ENCODE data around the gene RTN4RL2. TPM values are rescaled to one million over a fixed set of nuclear protein-coding genes. Genes with fewer than 3 reads are reported as not detected.

RTN4RL2 gene
- total RNA-seq, 1 experiment from 2014 or later: 0.90 TPM

DNA sequence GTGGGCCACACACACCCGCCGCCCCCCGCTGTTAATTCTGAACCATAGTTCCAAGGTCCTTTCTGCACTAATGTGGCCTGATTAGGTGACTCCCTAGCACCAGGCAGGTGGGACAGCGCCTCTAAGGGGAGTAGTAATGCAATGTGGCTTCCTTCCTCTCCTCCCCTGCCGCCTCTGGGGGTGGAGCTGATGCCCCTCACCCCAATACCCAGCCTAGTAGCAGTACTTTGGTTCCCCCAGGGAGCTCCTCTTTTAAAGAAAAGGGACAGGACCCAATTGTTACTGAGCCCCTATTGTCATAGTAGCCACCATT lies 14.4 kb downstream of the RTN4RL2 start:
- Histone ChIP-seq H3K27ac (ENCODE audit: low read length) (no peak overlapping the region), H3K4me3 (ENCODE audit: low read depth in 2 of 2, low read length in 2 of 2) (no peak overlapping the region), H3K27me3 (ENCODE audit: control insufficient read depth, insufficient read depth, low read length) (peaks cover 15% of the 10 kb centered on the region), H3K9me3 (ENCODE audit: control insufficient read depth, insufficient read depth, low read depth, low read length) (no peaks in the 10 kb centered on the region), H3K4me1 (ENCODE audit: control insufficient read depth, insufficient read depth, low read length) (no peaks in the 10 kb centered on the region; the same call in 1 of the 2 replicates), H3K36me3 (ENCODE audit: control insufficient read depth, insufficient read depth, low read length) (no peaks in the 10 kb centered on the region)
- intact Hi-C loops (cut with micrococcal nuclease; ENCODE audit: unreplicated experiment): no loop called here
- no peak for ATAC-seq
- TF ChIP-seq, protein P1, sequence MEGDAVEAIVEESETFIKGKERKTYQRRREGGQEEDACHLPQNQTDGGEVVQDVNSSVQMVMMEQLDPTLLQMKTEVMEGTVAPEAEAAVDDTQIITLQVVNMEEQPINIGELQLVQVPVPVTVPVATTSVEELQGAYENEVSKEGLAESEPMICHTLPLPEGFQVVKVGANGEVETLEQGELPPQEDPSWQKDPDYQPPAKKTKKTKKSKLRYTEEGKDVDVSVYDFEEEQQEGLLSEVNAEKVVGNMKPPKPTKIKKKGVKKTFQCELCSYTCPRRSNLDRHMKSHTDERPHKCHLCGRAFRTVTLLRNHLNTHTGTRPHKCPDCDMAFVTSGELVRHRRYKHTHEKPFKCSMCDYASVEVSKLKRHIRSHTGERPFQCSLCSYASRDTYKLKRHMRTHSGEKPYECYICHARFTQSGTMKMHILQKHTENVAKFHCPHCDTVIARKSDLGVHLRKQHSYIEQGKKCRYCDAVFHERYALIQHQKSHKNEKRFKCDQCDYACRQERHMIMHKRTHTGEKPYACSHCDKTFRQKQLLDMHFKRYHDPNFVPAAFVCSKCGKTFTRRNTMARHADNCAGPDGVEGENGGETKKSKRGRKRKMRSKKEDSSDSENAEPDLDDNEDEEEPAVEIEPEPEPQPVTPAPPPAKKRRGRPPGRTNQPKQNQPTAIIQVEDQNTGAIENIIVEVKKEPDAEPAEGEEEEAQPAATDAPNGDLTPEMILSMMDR (IDR thresholded peaks at IDR 0.05): no peak
- TF ChIP-seq, protein P2, sequence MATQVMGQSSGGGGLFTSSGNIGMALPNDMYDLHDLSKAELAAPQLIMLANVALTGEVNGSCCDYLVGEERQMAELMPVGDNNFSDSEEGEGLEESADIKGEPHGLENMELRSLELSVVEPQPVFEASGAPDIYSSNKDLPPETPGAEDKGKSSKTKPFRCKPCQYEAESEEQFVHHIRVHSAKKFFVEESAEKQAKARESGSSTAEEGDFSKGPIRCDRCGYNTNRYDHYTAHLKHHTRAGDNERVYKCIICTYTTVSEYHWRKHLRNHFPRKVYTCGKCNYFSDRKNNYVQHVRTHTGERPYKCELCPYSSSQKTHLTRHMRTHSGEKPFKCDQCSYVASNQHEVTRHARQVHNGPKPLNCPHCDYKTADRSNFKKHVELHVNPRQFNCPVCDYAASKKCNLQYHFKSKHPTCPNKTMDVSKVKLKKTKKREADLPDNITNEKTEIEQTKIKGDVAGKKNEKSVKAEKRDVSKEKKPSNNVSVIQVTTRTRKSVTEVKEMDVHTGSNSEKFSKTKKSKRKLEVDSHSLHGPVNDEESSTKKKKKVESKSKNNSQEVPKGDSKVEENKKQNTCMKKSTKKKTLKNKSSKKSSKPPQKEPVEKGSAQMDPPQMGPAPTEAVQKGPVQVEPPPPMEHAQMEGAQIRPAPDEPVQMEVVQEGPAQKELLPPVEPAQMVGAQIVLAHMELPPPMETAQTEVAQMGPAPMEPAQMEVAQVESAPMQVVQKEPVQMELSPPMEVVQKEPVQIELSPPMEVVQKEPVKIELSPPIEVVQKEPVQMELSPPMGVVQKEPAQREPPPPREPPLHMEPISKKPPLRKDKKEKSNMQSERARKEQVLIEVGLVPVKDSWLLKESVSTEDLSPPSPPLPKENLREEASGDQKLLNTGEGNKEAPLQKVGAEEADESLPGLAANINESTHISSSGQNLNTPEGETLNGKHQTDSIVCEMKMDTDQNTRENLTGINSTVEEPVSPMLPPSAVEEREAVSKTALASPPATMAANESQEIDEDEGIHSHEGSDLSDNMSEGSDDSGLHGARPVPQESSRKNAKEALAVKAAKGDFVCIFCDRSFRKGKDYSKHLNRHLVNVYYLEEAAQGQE (IDR thresholded peaks at IDR 0.05; ENCODE audit: insufficient read depth in 1 of 2, low read depth in 2 of 2, low read length in 1 of 2): peak in 1 of 2 experiments; percentile 47; a peak in 2 of 4 replicates
- ChIA-PET POLR2A (no interaction called here), CTCF (interaction anchor here (1.0 kb wide), 2 partner anchors 15 to 17 kb away, joined by 3 to 7 read pairs; no protein-coding TSS in a partner anchor)
- BruUV-seq (replicated peaks): no TSS peak
- in situ Hi-C loops (cut with HindIII; ENCODE audit: low pct_unique_long_range_greater_than_20kb, low sequenced_read_pairs): no loop called here
- no peak for DNase-seq (ENCODE audit: low read depth, low spot score)

DNA sequence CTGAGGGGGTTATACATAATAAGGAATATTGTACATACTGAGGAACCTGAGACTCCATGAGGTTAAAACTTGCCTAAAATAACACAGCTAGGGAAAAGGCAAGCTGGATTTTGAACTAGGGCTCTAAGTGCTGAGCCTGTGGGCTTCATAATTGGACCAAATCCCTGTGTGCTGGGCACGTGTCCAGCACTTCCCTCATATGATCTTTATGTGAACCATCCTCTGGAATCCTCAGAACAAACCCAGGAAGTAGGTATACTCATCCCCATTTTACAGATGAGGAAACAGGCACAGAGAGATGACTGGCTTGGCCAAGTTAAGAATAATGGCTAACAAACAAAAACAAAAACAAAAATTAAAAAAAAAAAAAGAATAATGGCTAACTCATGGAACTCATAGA lies 14.9 kb downstream of the RTN4RL2 start:
- POLR2A ChIA-PET: no interaction called here
- Histone ChIP-seq H3K36me3 (ENCODE audit: control insufficient read depth, insufficient read depth, low read length) (no peaks in the 10 kb centered on the region), H3K4me1 (ENCODE audit: control insufficient read depth, insufficient read depth, low read length) (no peaks in the 10 kb centered on the region; the same call in 1 of the 2 replicates), H3K9me3 (ENCODE audit: control insufficient read depth, insufficient read depth, low read depth, low read length) (no peaks in the 10 kb centered on the region), H3K4me3 (ENCODE audit: low read depth in 2 of 2, low read length in 2 of 2) (no peak overlapping the region), H3K27ac (ENCODE audit: low read length) (no peak overlapping the region), H3K27me3 (ENCODE audit: control insufficient read depth, insufficient read depth, low read length) (peaks cover 15% of the 10 kb centered on the region)
- no TSS peak for BruUV-seq (replicated peaks)
- CTCF ChIA-PET: interaction anchor here (0.7 to 1.0 kb wide), 3 partner anchors 9 to 18 kb away, joined by 3 to 7 read pairs (median 5); no protein-coding TSS in a partner anchor
- in situ Hi-C loops (cut with HindIII; ENCODE audit: low pct_unique_long_range_greater_than_20kb, low sequenced_read_pairs) (no loop called here), intact Hi-C loops (cut with micrococcal nuclease; ENCODE audit: unreplicated experiment) (no loop called here)
- no peak for DNase-seq (ENCODE audit: low read depth, low spot score)
- TF ChIP-seq, protein P2 (IDR thresholded peaks at IDR 0.05; ENCODE audit: insufficient read depth in 1 of 2, low read depth in 2 of 2, low read length in 1 of 2): no peak
- TF ChIP-seq, protein P1 (IDR thresholded peaks at IDR 0.05): no peak
- TF ChIP-seq SIN3A (IDR thresholded peaks at IDR 0.05; ENCODE audit: borderline replicate concordance, insufficient read depth, low read depth, low read length) (no peak), TCF7L2 (IDR thresholded peaks at IDR 0.05; ENCODE audit: low read depth, low read length) (no peak), POLR2AphosphoS5 (IDR thresholded peaks at IDR 0.05; ENCODE audit: low read depth, low read length) (no peak)
- ATAC-seq: no peak
